HL-60 (cell line): ENCODE data around the gene TFPI.

Experiments
- GABPA ChIP-seq: IDR thresholded peaks from 2 replicates; pipeline ENCODE4 v1.6.1; 2012; ENCODE audit warnings: low read depth
- POLR2AphosphoS5 ChIP-seq: IDR thresholded peaks from 2 replicates; pipeline ENCODE4 v1.6.1; 2012; ENCODE audit warnings: low read depth
- SPI1 ChIP-seq: IDR thresholded peaks from 2 replicates; pipeline ENCODE4 v1.6.1; 2012; ENCODE audit warnings: low read depth, mild to moderate bottlenecking, borderline replicate concordance
- TF ChIP-seq, protein P1 (sequence below): IDR thresholded peaks from one replicate; pipeline ENCODE4 v1.5.1; 2011; ENCODE audit warnings: low read length, control low read depth, inconsistent platforms; ENCODE audit not compliant: insufficient read depth
- TF ChIP-seq, protein P2 (sequence below): IDR thresholded peaks from 2 replicates; pipeline ENCODE4 v1.6.1; 2012; ENCODE audit warnings: low read depth; ENCODE audit not compliant: insufficient replicate concordance

DNA sequence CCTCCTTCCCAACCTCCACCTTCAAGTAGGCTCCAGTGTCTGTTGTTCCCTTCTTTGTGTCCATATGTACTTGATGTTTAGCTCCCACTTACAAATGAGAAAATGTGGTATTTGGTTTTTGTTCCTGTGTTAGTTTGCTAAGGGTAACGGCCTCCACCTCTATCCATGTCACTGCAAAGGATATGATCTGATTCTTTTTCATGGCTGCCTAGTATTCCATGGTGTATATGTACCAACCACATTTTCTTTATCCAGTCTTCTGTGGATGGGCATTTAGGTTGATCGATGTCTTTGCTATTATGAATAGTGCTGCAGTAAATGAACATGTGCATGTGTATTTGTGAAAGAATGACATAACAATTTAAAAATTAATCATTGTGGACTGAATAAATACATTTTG lies 19.5 kb upstream of the TFPI start:
- TF ChIP-seq, protein P1, sequence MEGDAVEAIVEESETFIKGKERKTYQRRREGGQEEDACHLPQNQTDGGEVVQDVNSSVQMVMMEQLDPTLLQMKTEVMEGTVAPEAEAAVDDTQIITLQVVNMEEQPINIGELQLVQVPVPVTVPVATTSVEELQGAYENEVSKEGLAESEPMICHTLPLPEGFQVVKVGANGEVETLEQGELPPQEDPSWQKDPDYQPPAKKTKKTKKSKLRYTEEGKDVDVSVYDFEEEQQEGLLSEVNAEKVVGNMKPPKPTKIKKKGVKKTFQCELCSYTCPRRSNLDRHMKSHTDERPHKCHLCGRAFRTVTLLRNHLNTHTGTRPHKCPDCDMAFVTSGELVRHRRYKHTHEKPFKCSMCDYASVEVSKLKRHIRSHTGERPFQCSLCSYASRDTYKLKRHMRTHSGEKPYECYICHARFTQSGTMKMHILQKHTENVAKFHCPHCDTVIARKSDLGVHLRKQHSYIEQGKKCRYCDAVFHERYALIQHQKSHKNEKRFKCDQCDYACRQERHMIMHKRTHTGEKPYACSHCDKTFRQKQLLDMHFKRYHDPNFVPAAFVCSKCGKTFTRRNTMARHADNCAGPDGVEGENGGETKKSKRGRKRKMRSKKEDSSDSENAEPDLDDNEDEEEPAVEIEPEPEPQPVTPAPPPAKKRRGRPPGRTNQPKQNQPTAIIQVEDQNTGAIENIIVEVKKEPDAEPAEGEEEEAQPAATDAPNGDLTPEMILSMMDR, result no peak
- TF ChIP-seq, protein P2, sequence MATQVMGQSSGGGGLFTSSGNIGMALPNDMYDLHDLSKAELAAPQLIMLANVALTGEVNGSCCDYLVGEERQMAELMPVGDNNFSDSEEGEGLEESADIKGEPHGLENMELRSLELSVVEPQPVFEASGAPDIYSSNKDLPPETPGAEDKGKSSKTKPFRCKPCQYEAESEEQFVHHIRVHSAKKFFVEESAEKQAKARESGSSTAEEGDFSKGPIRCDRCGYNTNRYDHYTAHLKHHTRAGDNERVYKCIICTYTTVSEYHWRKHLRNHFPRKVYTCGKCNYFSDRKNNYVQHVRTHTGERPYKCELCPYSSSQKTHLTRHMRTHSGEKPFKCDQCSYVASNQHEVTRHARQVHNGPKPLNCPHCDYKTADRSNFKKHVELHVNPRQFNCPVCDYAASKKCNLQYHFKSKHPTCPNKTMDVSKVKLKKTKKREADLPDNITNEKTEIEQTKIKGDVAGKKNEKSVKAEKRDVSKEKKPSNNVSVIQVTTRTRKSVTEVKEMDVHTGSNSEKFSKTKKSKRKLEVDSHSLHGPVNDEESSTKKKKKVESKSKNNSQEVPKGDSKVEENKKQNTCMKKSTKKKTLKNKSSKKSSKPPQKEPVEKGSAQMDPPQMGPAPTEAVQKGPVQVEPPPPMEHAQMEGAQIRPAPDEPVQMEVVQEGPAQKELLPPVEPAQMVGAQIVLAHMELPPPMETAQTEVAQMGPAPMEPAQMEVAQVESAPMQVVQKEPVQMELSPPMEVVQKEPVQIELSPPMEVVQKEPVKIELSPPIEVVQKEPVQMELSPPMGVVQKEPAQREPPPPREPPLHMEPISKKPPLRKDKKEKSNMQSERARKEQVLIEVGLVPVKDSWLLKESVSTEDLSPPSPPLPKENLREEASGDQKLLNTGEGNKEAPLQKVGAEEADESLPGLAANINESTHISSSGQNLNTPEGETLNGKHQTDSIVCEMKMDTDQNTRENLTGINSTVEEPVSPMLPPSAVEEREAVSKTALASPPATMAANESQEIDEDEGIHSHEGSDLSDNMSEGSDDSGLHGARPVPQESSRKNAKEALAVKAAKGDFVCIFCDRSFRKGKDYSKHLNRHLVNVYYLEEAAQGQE, result no peak
- TF ChIP-seq GABPA (no peak), POLR2AphosphoS5 (no peak), SPI1 (no peak)
